ENCODE data around the gene SERPINA4.

- no peak for TF ChIP-seq EP300 (conservative IDR thresholded peaks at IDR 0.05; ENCODE audit: poor library complexity, severe bottlenecking)
- no peak for TF ChIP-seq CTCF (IDR thresholded peaks at IDR 0.05; ENCODE audit: poor library complexity, severe bottlenecking)
These were observed 21.0 kb upstream of the SERPINA4 start for GRCh38 chr14:94540031-94540794.
